CD4-positive, alpha-beta T cell treated with Interleukin-21 for 1 hour (primary cell): ENCODE measurements around the gene N4BP3.
"Not testable (repeated sequence)": the region's sequence is repeated elsewhere in the genome, so short reads cannot be mapped to it uniquely, and the experiment has no call there.

ENCODE experiments used
- DNase-seq: peaks from one replicate; pipeline ENCODE4 v3.0.0-alpha.2; 2020

The N4BP3 gene

GRCh38 chr5:178113141-178113787 lies at the start of gene N4BP3:
TSS of gene N4BP3 (plus strand) at chr5:178113532. CDS start at chr5:178119584, 6,052 bp downstream.
- DNase-seq, result peak; percentile 83

GRCh38 chr5:178067755-178068154 lies 45.6 kb upstream of the N4BP3 start:
- no peak for DNase-seq

- DNase-seq, result no peak
These were observed 45.0 kb upstream of the N4BP3 start for GRCh38 chr5:178068293-178068692.

- peak; percentile 36 for DNase-seq
These were observed 43.4 kb upstream of the N4BP3 start for GRCh38 chr5:178069909-178070308.

GRCh38 chr5:178071108-178071507 lies 42.2 kb upstream of the N4BP3 start:
- DNase-seq, result no peak

- DNase-seq, result no peak
These were observed 40.6 kb upstream of the N4BP3 start for GRCh38 chr5:178072749-178073148.

GRCh38 chr5:178074266-178074952 lies 38.9 kb upstream of the N4BP3 start:
- no peak for DNase-seq

- DNase-seq, result not testable (repeated sequence)
These were observed 36.4 kb upstream of the N4BP3 start for GRCh38 chr5:178076965-178077364.

GRCh38 chr5:178077751-178078150 lies 35.6 kb upstream of the N4BP3 start:
- no peak for DNase-seq

- DNase-seq, result no peak
These were observed 34.9 kb upstream of the N4BP3 start for GRCh38 chr5:178078197-178079010.

GRCh38 chr5:178080056-178080455 lies 33.3 kb upstream of the N4BP3 start:
- no peak for DNase-seq

GRCh38 chr5:178080618-178081410 lies 32.5 kb upstream of the N4BP3 start:
- no peak for DNase-seq

GRCh38 chr5:178081571-178082243 lies 31.6 kb upstream of the N4BP3 start:
- no peak for DNase-seq

GRCh38 chr5:178083922-178084321 lies 29.4 kb upstream of the N4BP3 start:
- DNase-seq, result no peak

- DNase-seq, result no peak
These were observed 28.0 kb upstream of the N4BP3 start for GRCh38 chr5:178085316-178085715.

GRCh38 chr5:178086266-178086665 lies 27.1 kb upstream of the N4BP3 start:
- no peak for DNase-seq

GRCh38 chr5:178087199-178087598 lies 26.1 kb upstream of the N4BP3 start:
- DNase-seq, result not testable (repeated sequence)

GRCh38 chr5:178090856-178091255 lies 22.5 kb upstream of the N4BP3 start:
- no peak for DNase-seq

GRCh38 chr5:178093134-178093533 lies 20.2 kb upstream of the N4BP3 start:
- no peak for DNase-seq

- DNase-seq, result no peak
These were observed 19.0 kb upstream of the N4BP3 start for GRCh38 chr5:178094345-178094744.

GRCh38 chr5:178098685-178099084 lies 14.6 kb upstream of the N4BP3 start:
- DNase-seq, result no peak

- no peak for DNase-seq
These were observed 9.7 kb upstream of the N4BP3 start for GRCh38 chr5:178103612-178104011.
